Measurements from ENCODE around the gene SSBP2. TPM values are rescaled to one million over a fixed set of nuclear protein-coding genes. Genes with fewer than 3 reads are reported as not detected.

The SSBP2 gene
- total and polyA plus RNA-seq, 2 of the 8 experiments (the other 6 are each of a cell fraction or from before 2014, with no cell fraction given): 21.5 to 36.2 TPM

DNA sequence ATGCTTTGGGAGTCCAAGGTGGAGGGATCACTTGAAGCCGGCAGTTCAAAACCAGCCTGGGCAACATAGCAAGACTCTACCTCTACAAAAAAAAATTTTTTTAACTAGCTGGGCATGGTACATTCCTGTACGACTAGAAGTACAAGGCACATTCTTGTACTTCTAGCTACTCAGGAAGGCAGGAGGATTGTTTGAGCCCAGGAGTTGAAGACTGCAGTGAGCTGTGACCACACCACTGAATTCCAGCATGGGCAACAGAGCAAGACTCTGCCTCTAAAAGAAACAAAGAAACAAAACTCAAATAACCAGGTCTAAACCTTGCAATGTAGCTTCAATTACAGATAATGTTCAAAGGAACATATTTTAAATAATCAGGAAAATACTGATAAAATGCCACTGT, 56.2 kb downstream of the SSBP2 start:
- no peaks in the 10 kb centered on the region for H3K23me2 ChIP-seq (ENCODE audit: low read depth, low read length)
- H3K79me2 ChIP-seq (ENCODE audit: control insufficient read depth in 1 of 2, insufficient read depth in 2 of 2, low read length in 2 of 2): no peaks in the 10 kb centered on the region
- no peak overlapping the region for H2BK20ac ChIP-seq (ENCODE audit: low read length)
- no peak overlapping the region for H3K23ac ChIP-seq (ENCODE audit: insufficient read length)
- H2BK12ac ChIP-seq (ENCODE audit: low read depth, low read length): no peak overlapping the region
- DNase-seq (ENCODE audit: low read depth in 1 of 2, low spot score in 2 of 2) (no peak), FAIRE-seq (no peak)
- H4K8ac ChIP-seq (ENCODE audit: extremely low read depth, insufficient read depth, low read length): no peak overlapping the region
- H3K27me3 ChIP-seq (replicated peaks in 1 of 4; ENCODE audit: control insufficient read depth in 3 of 4, extremely low read depth in 1 of 4, insufficient read depth in 3 of 4, low read length in 3 of 4): no peaks in the 10 kb centered on the region
- ChIA-PET POLR2A (ENCODE audit: partially characterized antibody) (no interaction called here), CTCF (ENCODE audit: partially characterized antibody) (no interaction called here)
- H3K14ac ChIP-seq (ENCODE audit: insufficient read length): no peak overlapping the region
- H2BK5ac ChIP-seq (ENCODE audit: low read depth, low read length): no peak overlapping the region
- no peaks in the 10 kb centered on the region for H3K36me3 ChIP-seq (ENCODE audit: control insufficient read depth in 2 of 4, insufficient read depth in 4 of 4, low read length in 3 of 4)
- no peak overlapping the region for H3K18ac ChIP-seq (ENCODE audit: extremely low read depth, low read length)
- no peak overlapping the region for H2BK120ac ChIP-seq (replicated peaks; ENCODE audit: low read depth, low read length)
- H3K4ac ChIP-seq (replicated peaks; ENCODE audit: insufficient read length, low read depth, low read length): no peak overlapping the region
- H3K79me1 ChIP-seq (ENCODE audit: low read depth, low read length): no peaks in the 10 kb centered on the region
- H4K91ac ChIP-seq (replicated peaks; ENCODE audit: insufficient read length, low read length): no peak overlapping the region
- no peak overlapping the region for H3K4me2 ChIP-seq (ENCODE audit: insufficient read depth in 1 of 2, low read depth in 2 of 2, low read length in 2 of 2)
- WGBS, 2 experiments (ENCODE audit: extremely low coverage in 1 of 2, insufficient coverage in 1 of 2, insufficient read length in 1 of 2, insufficient replicate concordance in 2 of 2, low coverage in 1 of 2, low lambda C conversion rate in 2 of 2, missing lambda C conversion rate in 1 of 2): 76% methylated on average over 2 of the region's 2 CpGs; no CpG with 5 or more reads in 1 of the 2 experiments
- no peak overlapping the region for H3K9ac ChIP-seq (replicated peaks in 1 of 4; ENCODE audit: extremely low read depth in 1 of 4, low read depth in 3 of 4, low read length in 3 of 4)
- no peak overlapping the region for H3K56ac ChIP-seq (replicated peaks; ENCODE audit: insufficient read length, low read depth, low read length)
- H2AFZ ChIP-seq (ENCODE audit: low read length): no peak overlapping the region
- no peak overlapping the region for H3K4me3 ChIP-seq (ENCODE audit: extremely low read depth in 1 of 4, insufficient read depth in 2 of 4, low read depth in 3 of 4, low read length in 4 of 4)
- H2BK15ac ChIP-seq (ENCODE audit: low read length): no peak overlapping the region
- H3K4me1 ChIP-seq (replicated peaks in 1 of 4; ENCODE audit: control insufficient read depth in 3 of 4, insufficient read depth in 4 of 4, low read length in 3 of 4): no peaks in the 10 kb centered on the region
- no peak overlapping the region for H4K5ac ChIP-seq (ENCODE audit: insufficient read length, low read depth, low read length)
- no peaks in the 10 kb centered on the region for H3K9me3 ChIP-seq (ENCODE audit: insufficient read depth in 2 of 2, low read depth in 1 of 2, low read length in 1 of 2)
- no peaks in the 10 kb centered on the region for H4K20me1 ChIP-seq (replicated peaks in 1 of 2; ENCODE audit: control insufficient read depth in 1 of 2, insufficient read depth in 2 of 2, low read length in 2 of 2)
- H3K27ac ChIP-seq (ENCODE audit: low read depth, low read length): no peak overlapping the region
- H2AK5ac ChIP-seq (ENCODE audit: low read depth, low read length): no peak overlapping the region
- TF ChIP-seq, protein P1, sequence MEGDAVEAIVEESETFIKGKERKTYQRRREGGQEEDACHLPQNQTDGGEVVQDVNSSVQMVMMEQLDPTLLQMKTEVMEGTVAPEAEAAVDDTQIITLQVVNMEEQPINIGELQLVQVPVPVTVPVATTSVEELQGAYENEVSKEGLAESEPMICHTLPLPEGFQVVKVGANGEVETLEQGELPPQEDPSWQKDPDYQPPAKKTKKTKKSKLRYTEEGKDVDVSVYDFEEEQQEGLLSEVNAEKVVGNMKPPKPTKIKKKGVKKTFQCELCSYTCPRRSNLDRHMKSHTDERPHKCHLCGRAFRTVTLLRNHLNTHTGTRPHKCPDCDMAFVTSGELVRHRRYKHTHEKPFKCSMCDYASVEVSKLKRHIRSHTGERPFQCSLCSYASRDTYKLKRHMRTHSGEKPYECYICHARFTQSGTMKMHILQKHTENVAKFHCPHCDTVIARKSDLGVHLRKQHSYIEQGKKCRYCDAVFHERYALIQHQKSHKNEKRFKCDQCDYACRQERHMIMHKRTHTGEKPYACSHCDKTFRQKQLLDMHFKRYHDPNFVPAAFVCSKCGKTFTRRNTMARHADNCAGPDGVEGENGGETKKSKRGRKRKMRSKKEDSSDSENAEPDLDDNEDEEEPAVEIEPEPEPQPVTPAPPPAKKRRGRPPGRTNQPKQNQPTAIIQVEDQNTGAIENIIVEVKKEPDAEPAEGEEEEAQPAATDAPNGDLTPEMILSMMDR (IDR thresholded peaks at IDR 0.05; ENCODE audit: control extremely low read depth in 1 of 3, insufficient read depth in 1 of 3, low read depth in 1 of 3, low read length in 3 of 3): no peak
- no peak for TF ChIP-seq ASH2L (IDR thresholded peaks at IDR 0.05; ENCODE audit: low read length)
- TF ChIP-seq EP300 (IDR thresholded peaks at IDR 0.05; ENCODE audit: borderline replicate concordance in 1 of 2, low read depth in 2 of 2, low read length in 2 of 2): no peak
- TF ChIP-seq HDAC6 (IDR thresholded peaks at IDR 0.05; ENCODE audit: low read depth, low read length): no peak
- no peak for TF ChIP-seq CBX8 (IDR thresholded peaks at IDR 0.05; ENCODE audit: borderline replicate concordance, low read depth, low read length)
- TF ChIP-seq, protein P2, sequence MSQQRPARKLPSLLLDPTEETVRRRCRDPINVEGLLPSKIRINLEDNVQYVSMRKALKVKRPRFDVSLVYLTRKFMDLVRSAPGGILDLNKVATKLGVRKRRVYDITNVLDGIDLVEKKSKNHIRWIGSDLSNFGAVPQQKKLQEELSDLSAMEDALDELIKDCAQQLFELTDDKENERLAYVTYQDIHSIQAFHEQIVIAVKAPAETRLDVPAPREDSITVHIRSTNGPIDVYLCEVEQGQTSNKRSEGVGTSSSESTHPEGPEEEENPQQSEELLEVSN (IDR thresholded peaks at IDR 0.05): no peak
- TF ChIP-seq CTBP2 (IDR thresholded peaks at IDR 0.05; ENCODE audit: borderline replicate concordance, insufficient read depth, insufficient read length, low read length): no peak
- TF ChIP-seq NANOG (IDR thresholded peaks at IDR 0.05; ENCODE audit: insufficient read depth, low read depth, low read length, poor library complexity, severe bottlenecking): no peak
- TF ChIP-seq SAP30 (IDR thresholded peaks at IDR 0.05; ENCODE audit: insufficient read depth, insufficient replicate concordance, low read length): no peak
- TF ChIP-seq HDAC2 (IDR thresholded peaks at IDR 0.05; ENCODE audit: borderline replicate concordance in 1 of 2, low read depth in 2 of 2, low read length in 2 of 2): no peak
